MG63 (cell line): ENCODE data around the gene PDK4. TPM values are rescaled to one million over a fixed set of nuclear protein-coding genes. Genes with fewer than 3 reads are reported as not detected.
A peak's percentile ranks its signal among the peaks of the same experiment; 100 is the strongest.

Source experiments
- DNase-seq: peaks from one replicate; pipeline ENCODE4 v3.0.0-alpha.2; 2020
- H3K27me3 ChIP-seq: fragments of 250-450 bp; sonication (Bioruptor Pico); 2 replicates; pipeline ENCODE4 v1.5.1; 2020; ENCODE audit warnings: mild to moderate bottlenecking, moderate library complexity
- H3K36me3 ChIP-seq: fragments of 250-450 bp; sonication (Bioruptor Pico); 2 replicates; pipeline ENCODE4 v1.5.1; 2020; ENCODE audit warnings: mild to moderate bottlenecking, moderate library complexity
- H3K4me3 ChIP-seq: fragments of 250-450 bp; sonication (Bioruptor Pico); 2 replicates; pipeline ENCODE4 v1.5.1; 2020; ENCODE audit warnings: mild to moderate bottlenecking, moderate library complexity
- H3K9me3 ChIP-seq: fragments of 250-450 bp; sonication (Bioruptor Pico); 2 replicates; pipeline ENCODE4 v1.5.1; 2020; ENCODE audit warnings: mild to moderate bottlenecking, moderate library complexity
- total RNA-seq: library from RNA; depleted of rRNA; stranded (reverse); fragments of >200 nt; shearing (Covaris generic); gene quantifications from 2 replicates; pipeline ENCODE4 v1.2.3, GENCODE V29; 2014; ENCODE audit warnings: low replicate concordance; rRNA removed

The PDK4 gene
- total RNA-seq: 0.33 and 0.84 TPM in 2 replicates

DNA sequence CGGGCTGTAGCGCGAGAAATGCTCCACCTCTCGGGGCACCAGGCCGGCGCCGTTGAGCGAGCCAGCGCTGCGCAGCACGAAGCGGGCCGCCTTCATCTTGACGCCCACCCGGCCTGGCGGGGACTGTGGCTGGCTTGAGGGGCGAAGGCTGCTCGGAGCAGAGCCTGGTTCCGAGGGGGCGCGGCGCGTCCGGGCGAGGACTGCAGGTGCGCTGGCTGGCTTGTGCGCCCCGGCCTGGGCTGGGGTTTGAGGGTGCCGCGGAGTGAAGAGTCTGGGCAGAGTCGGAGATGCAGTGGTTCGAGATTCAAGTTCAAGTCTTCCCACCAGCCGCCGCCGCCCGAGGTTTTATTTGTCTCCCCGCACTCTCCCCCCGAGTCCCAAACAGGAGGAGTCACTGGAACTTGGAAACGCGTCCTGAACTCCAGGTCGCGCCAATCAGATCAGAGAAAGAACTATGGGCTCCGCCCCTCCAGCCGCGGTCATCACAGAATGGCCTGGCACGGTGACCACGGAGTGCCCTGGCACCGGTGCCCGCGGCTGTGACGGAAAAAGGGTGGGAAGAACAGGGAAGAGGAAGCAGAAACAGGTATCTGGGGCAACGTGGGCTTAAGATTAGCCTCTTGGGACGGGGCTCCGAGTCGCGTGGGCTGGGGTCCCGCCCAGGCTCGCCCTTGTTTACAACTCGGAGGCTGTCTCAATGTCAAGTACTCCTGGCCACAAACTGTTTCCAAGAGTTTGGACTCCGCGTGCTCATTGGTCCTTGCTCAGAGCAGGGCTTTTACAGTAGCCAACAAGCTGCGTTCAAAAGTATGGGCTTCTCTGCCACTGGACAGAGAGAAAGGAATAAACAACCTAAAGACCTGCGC is at the start of gene PDK4:
Gene PDK4 (minus strand): TSS at position 319 of the 866 bp plus-strand sequence. CDS start 223 bp downstream, at position 96.
- Histone ChIP-seq H3K4me3 (peak within 1 kb of the TSS; percentile 59), H3K36me3 (no peaks in the 10 kb centered on the region), H3K9me3 (no peaks in the 10 kb centered on the region), H3K27me3 (no peaks in the 10 kb centered on the region)
- peak; percentile 80 for DNase-seq

DNA sequence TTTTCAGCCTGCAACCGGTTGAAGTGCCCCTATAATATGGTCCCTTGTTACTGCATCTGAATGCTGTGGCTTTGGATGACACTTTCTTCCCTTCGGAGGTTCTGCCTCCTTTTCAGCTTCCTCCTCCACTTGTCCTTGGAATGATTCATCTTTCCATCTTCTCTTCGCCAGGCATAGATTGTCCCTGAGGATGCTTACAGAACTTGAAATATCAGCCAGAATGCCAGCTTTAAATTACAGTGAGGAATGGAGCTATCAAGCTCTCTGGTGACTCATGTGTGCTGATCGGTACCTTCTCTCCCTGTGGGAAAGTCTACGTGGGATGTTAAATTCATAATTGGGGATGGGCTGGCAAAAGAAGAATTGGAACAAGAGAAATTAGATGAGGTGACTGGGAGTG is 45.9 kb upstream of the PDK4 start:
- no peaks in the 10 kb centered on the region for H3K36me3 ChIP-seq
- no peak for DNase-seq
- no peak overlapping the region for H3K4me3 ChIP-seq
- H3K27me3 ChIP-seq: no peaks in the 10 kb centered on the region
- H3K9me3 ChIP-seq: no peaks in the 10 kb centered on the region

DNA sequence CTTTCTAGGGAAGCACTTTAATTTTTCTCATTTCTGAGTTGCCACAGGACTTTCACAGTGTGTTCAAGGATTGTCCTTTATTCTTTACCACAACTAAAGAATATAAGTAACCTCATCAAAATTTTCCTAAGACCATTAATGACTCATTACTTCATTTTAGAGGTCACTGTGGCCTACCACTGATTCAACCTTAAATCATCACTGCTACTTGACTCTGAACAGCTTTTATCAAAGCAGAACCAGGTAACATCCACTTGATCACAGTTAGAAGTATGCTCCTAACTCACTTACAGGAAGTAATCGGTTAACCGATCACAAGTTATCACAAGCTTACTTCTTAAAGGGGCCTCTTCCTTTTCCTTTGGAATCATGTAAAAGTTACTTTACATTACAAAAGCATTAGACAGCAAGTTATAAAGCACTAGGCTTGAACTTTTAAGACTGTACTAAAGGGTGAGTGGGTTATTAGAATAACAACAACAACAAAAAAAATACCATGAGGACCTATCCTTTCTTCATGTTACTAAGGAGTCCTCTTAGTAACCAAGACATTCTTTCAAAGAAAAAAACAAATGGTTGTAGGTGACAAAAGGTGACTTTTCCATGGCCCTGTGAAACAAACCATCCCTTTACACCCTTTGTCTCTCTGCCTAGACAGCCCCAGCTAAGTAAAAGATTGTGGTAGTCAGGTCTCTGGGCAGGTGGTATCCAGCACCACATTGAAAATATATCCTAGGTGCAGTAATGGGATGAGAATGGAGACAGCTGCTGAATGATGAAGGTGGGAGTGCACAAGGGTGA is 40.0 kb upstream of the PDK4 start:
- peaks cover 5% of the 10 kb centered on the region for H3K9me3 ChIP-seq
- no peaks in the 10 kb centered on the region for H3K27me3 ChIP-seq
- DNase-seq: no peak
- no peak overlapping the region for H3K4me3 ChIP-seq
- H3K36me3 ChIP-seq: no peaks in the 10 kb centered on the region

DNA sequence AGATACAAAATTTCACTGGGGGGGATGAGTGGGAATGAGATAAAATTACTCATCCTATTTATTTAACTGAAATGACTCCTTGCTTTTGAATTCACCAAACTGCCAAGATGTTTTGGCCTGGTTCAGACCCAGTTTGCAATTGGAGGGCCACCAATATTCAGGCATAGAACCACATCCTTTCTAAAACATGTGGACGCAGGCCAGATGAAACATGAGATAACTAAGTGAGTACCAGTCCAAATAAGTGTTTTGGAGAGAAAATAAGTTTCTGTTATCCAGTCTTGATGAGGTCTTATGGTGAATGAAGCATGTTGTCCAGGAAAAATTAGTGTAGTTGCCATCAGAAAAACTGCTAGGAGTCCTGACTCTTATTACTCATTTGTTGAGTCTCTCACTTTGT is 36.3 kb upstream of the PDK4 start:
- no peaks in the 10 kb centered on the region for H3K27me3 ChIP-seq
- peak; percentile 77 for DNase-seq
- H3K36me3 ChIP-seq: no peaks in the 10 kb centered on the region
- H3K9me3 ChIP-seq: peaks cover 10% of the 10 kb centered on the region
- H3K4me3 ChIP-seq: no peak overlapping the region

DNA sequence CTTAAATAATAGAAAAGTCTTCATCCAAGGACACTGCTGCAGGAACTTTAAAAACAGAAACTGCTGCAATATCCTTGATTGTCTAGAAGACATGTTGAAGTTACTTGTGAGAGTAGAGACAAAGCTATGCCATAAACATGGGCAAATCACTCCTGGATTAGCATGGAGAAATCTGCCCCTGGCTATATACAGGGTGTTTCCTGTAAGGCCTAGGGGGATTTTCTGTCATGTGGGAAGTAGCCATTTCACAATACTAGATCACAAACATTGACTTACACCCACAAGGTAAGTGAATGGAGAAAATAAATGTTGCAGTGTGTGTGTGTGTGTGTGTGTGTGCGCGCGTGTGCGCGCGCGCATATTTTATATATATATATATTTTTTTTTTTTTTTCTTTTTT is 35.2 kb upstream of the PDK4 start:
- no peaks in the 10 kb centered on the region for H3K36me3 ChIP-seq
- H3K4me3 ChIP-seq: no peak overlapping the region
- DNase-seq: no peak
- H3K9me3 ChIP-seq: peaks cover 10% of the 10 kb centered on the region
- no peaks in the 10 kb centered on the region for H3K27me3 ChIP-seq

DNA sequence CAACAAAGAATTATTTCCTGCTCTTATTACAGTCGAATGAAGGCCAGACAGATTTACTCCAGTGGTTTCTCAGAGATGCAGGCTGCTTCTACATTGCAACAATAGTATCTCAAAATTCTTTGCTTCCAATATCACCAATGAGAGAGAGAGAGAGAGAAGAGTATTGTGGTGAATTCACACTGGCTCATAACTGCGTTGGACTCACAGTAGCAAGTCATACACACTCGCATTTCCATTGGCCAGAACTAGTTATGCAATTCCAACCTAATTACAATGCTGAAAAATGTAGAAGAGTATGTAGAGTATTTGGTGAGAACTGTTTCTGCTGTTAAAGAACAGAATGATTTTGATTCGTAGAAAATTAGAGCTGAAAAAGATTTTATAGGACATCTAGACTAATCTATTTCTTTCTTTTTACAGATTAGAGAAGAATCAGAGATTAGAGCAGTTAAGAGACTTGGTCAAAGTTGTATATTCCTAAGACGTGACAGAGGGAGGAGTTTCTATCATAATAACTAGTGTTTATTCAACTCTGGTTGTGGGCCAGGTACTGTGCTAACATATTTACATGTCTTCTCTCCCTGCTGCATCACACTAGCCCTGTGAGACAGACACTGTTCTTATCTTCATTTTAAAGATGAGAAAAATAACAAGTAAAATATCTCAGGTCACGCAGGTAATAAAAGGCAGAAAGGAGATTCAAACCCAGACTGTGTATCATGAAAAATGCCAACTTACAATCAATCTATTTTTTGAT is 34.6 kb upstream of the PDK4 start:
- no peaks in the 10 kb centered on the region for H3K36me3 ChIP-seq
- H3K4me3 ChIP-seq: no peak overlapping the region
- DNase-seq: no peak
- peaks cover 10% of the 10 kb centered on the region for H3K9me3 ChIP-seq
- no peaks in the 10 kb centered on the region for H3K27me3 ChIP-seq

DNA sequence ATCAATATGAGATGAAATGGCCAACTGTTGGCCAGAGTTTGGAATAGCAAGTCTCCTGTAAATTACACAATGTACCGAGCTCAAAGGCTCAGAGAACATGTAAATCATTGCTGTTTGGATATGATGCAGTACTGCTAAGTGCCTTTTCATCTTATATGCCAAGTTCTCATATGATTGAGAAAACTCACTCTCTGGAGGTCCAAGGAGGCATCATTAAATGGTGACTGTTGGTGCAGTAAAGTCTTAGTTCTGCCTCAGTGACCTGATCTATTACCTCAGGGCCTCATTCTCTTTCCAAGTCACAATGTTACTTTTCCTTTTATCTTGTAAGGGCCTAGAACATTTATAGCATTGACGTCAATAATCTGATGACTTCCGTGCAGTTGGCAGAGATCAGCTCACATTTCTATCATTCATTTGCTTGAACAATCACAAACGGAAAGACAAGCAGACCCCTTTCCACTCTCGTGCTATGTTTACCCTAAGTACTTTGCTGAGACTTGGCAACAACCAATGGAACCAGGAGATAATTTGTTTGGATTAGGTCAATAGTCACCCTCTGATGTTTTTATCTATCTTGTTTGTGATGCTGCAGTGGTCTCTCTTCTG is 32.6 kb upstream of the PDK4 start:
- H3K36me3 ChIP-seq: no peaks in the 10 kb centered on the region
- peaks cover 10% of the 10 kb centered on the region for H3K9me3 ChIP-seq
- no peak for DNase-seq
- no peaks in the 10 kb centered on the region for H3K27me3 ChIP-seq
- no peak overlapping the region for H3K4me3 ChIP-seq

DNA sequence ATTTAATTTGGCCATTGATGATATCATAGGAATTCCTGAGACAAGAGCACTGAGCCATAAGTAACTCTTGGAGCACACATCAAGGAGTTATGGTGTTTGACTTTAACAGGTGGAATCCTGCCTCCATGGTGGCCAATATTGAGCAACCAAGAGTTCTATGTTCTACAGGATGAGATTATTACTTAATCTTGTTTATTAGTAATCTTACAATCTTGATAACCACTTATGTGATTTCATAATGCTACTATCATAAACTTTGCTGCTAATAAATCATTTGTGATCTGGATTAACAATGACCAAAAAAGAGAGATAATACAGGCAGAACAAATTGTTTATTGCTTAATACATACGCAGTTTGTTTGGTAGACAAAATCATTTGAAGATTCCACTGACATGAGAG is 27.5 kb upstream of the PDK4 start:
- H3K27me3 ChIP-seq: no peaks in the 10 kb centered on the region
- no peaks in the 10 kb centered on the region for H3K36me3 ChIP-seq
- DNase-seq: no peak
- no peak overlapping the region for H3K4me3 ChIP-seq
- H3K9me3 ChIP-seq: no peaks in the 10 kb centered on the region

DNA sequence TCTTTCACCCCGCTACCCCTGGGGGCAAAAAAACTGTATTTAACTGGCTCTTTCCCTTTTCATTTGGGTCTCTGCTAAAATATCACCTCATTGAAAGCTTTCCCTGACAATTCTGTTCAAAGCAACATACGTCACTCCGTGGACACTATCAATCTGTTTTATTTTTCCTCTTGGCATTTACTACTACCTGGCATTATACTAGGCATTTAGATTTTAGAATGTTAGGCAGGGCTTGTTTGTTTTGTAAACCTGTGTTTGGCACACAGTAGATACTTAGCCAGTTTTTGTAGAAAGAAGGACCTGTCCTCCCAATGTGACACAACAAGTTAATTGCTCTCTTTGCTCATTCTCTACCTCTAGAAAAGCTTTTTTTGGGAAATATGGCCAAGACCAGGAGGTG is 26.5 kb upstream of the PDK4 start:
- Histone ChIP-seq H3K4me3 (no peak overlapping the region), H3K36me3 (no peaks in the 10 kb centered on the region), H3K9me3 (no peaks in the 10 kb centered on the region), H3K27me3 (no peaks in the 10 kb centered on the region)
- no peak for DNase-seq

DNA sequence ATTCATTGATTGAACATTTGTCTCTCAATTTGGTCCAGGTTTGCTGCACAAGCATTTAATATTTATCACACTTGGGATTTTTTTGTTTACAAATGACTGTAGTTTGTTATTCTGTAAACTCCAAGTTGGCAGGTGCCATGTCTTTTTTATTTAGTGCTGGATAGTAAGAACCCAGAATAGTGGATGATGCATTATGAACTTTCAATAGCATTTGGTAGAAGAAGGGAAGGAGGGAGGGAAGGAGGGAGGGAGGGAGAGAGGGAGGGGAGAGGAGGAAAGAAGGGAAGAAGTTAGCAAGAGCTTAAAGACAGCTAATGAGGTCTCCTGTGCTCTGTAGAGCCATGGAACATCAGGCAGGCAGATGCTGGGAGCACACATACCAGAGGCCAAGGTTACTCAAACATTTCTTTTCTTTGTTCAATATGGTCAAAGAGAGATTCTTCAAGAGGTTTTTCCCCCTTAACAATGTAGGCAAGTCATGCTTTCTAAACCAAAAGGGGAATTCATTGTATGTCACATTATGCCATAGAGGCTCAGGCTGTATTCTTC is 25.8 kb upstream of the PDK4 start:
- H3K4me3 ChIP-seq: no peak overlapping the region
- no peaks in the 10 kb centered on the region for H3K27me3 ChIP-seq
- H3K36me3 ChIP-seq: no peaks in the 10 kb centered on the region
- no peaks in the 10 kb centered on the region for H3K9me3 ChIP-seq
- no peak for DNase-seq

DNA sequence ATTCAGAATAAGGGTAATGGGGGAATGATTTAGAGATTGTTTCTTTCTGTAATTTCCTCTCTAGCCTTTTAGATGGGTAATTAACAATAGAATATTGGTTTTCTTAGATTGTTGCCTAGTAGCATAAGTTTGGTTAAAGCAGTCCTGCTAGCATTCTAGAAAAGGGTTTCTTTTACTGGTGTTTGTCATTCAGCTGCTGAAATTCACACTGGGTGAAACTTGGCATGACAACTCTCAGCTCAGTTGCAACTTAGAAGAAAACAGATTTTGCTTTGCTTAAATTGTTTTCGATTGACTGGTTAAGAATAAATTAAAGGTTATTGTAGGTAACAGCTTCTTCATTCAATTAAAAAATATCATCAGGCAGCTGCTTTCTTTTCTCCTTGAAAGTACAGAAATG is 25.1 kb upstream of the PDK4 start:
- no peak for DNase-seq
- H3K9me3 ChIP-seq: no peaks in the 10 kb centered on the region
- H3K36me3 ChIP-seq: no peaks in the 10 kb centered on the region
- H3K4me3 ChIP-seq: no peak overlapping the region
- no peaks in the 10 kb centered on the region for H3K27me3 ChIP-seq

DNA sequence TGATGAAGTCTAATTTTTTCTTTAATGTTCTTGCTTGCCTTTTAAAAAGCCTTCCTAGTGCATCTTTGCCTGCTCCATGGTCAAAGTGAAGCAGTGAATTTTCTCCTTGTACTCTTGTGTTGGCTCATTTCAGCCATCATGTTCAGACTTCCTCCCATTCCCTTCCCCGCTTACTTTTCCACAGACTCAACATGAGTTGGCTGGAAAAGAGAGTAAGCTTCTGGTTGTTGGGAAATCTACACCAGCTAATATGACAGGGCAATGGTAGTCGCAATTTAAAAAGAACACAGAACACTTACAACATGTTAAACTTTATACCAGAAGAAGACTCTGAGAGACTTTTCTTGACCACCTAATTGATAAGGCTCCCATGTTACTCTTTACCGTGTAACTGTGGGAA is 24.3 kb upstream of the PDK4 start:
- H3K36me3 ChIP-seq: no peaks in the 10 kb centered on the region
- DNase-seq: no peak
- no peaks in the 10 kb centered on the region for H3K27me3 ChIP-seq
- no peaks in the 10 kb centered on the region; the same call in 1 of the 2 replicates for H3K9me3 ChIP-seq
- H3K4me3 ChIP-seq: no peak overlapping the region

DNA sequence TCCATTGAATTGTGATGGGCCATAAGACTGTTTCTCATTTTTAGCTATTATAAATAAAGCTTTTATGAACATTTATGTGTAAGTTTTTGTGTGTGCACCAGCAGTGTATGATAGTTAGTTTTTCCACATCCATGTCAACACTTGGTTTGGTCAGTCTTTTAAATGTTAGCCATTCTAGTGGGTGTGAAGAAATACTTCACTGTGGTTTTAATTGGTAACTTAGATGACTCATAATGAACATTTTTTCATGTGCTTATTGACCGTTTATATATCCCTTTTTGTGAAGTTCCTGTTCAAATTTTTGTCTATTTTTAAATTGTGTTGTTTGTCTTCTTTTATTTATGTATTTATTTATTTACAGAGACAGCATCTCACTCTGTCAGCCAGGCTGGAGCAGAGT is 23.6 kb upstream of the PDK4 start:
- no peak for DNase-seq
- Histone ChIP-seq H3K4me3 (no peak overlapping the region), H3K36me3 (no peaks in the 10 kb centered on the region), H3K27me3 (no peaks in the 10 kb centered on the region), H3K9me3 (peaks cover 5% of the 10 kb centered on the region)

DNA sequence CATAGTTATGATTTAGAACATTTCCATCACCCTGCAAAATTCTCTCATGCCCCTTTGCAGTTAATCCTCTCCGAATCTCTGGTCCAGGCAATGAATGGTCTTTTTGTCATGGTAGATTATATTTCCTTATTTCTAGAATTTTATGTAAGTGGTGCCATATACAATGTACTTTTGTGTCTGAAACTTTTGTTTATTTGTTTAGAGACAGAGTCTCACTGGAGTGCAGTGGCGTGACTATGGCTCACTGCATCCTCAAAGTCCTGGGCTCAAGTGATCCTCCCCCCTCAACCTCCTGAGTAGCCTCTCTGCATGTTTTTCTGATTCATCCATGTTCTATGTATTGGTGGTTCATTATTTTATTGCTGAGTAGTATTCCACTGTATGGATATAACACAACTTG is 23.2 kb upstream of the PDK4 start:
- Histone ChIP-seq H3K9me3 (peaks cover 8% of the 10 kb centered on the region), H3K36me3 (no peaks in the 10 kb centered on the region), H3K4me3 (no peak overlapping the region), H3K27me3 (no peaks in the 10 kb centered on the region)
- no peak for DNase-seq

DNA sequence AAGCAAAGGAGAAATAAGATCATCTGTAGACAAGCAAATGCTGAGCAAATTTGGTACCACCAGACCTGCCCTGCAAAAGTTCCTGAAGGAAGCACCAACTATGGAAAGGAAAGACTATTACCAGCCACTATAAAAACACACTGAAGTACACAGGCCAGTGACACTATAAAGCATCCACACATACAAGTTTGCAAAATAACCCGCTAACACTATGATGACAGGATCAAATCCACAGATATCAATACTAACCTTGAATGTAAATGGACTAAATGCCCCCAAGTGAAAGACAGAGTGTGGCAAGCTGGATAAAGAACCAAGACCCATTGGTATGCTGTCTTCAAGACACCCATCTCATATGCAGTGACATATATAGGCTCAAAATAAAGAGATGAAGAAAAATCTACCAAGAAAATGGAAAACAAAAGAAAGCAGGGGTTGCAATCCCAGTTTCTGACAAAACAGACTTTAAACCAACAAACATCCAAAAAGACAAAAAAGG is 18.2 kb upstream of the PDK4 start:
- no peaks in the 10 kb centered on the region for H3K27me3 ChIP-seq
- DNase-seq: no peak
- H3K36me3 ChIP-seq: no peaks in the 10 kb centered on the region
- peaks cover 8% of the 10 kb centered on the region for H3K9me3 ChIP-seq
- H3K4me3 ChIP-seq: no peak overlapping the region

DNA sequence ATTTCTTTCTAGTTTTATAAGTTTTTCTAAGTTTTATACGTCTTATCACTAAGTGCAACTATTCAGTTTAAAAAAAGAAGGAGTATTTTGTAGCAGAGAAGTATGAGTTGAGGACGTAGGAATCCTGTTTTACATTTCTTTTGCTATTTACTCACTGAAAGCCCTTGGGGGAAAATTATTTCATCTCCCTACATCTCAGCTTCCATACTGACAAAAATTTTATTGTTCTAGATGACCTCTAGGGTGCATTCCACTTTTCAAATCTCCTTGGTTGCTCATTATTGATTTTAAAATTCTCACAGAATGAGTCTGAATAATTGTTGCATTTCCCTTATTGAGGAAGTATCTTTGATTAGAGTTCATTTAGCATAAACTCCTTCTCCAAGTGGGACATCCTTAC is 14.9 kb upstream of the PDK4 start:
- no peak overlapping the region for H3K4me3 ChIP-seq
- H3K36me3 ChIP-seq: no peaks in the 10 kb centered on the region
- H3K27me3 ChIP-seq: no peaks in the 10 kb centered on the region
- H3K9me3 ChIP-seq: peaks cover 8% of the 10 kb centered on the region
- DNase-seq: no peak
